ENCODE data around the gene SYNE1. TPM values are rescaled to one million over a fixed set of nuclear protein-coding genes. Genes with fewer than 3 reads are reported as not detected.

Gene SYNE1
- total RNA-seq, 4 donors from 2014 or later: 29.1 to 51.5 (median 45.6) TPM

DNA sequence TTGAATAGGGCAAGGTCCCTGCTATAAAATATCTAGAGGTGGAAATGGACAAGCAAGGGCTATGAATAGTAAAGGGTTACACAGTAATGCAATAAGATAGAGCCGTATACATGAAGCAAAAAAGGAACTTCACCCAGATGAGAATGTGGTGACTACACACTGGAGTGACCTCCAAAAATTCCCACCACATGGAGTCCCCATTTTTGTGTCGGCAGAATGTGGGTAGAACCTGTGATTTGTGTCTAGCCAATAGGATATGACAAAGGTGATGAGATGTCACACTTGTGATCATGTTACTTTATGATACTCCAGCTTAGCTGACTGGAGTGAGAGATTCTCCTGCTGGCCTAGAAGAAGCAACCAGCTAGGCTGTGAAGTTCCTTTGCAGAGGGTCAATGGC lies 96.8 kb downstream of the SYNE1 start:
- Histone ChIP-seq H3K27ac (no peak overlapping the region), H3K9me3 (no peaks in the 10 kb centered on the region), H3K4me1 (no peaks in the 10 kb centered on the region), H3K27me3 (no peaks in the 10 kb centered on the region), H3K36me3 (no peaks in the 10 kb centered on the region), H3K4me3 (no peak overlapping the region)
- intact Hi-C loops (cut with DNase I; ENCODE audit: low total_unique reads): no loop called here
- DNase-seq (no peak), ATAC-seq (no peak)
- TF ChIP-seq, protein P1, sequence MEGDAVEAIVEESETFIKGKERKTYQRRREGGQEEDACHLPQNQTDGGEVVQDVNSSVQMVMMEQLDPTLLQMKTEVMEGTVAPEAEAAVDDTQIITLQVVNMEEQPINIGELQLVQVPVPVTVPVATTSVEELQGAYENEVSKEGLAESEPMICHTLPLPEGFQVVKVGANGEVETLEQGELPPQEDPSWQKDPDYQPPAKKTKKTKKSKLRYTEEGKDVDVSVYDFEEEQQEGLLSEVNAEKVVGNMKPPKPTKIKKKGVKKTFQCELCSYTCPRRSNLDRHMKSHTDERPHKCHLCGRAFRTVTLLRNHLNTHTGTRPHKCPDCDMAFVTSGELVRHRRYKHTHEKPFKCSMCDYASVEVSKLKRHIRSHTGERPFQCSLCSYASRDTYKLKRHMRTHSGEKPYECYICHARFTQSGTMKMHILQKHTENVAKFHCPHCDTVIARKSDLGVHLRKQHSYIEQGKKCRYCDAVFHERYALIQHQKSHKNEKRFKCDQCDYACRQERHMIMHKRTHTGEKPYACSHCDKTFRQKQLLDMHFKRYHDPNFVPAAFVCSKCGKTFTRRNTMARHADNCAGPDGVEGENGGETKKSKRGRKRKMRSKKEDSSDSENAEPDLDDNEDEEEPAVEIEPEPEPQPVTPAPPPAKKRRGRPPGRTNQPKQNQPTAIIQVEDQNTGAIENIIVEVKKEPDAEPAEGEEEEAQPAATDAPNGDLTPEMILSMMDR (IDR thresholded peaks at IDR 0.05 in 4 of 5, conservative IDR thresholded peaks at IDR 0.05 in 1 of 5): no peak
- no peak for TF ChIP-seq POLR2A (IDR thresholded peaks at IDR 0.05)
- in situ Hi-C loops (cut with MboI; ENCODE audit: low sequenced_read_pairs in 4 of 4): no loop called here

- no peaks in the 10 kb centered on the region for H3K4me1 ChIP-seq
- intact Hi-C loops (cut with DNase I; ENCODE audit: low total_unique reads): no loop called here
- H3K4me3 ChIP-seq: no peak overlapping the region
- in situ Hi-C loops (cut with MboI; ENCODE audit: low sequenced_read_pairs in 4 of 4): no loop called here
- no peak for ATAC-seq
- no peak overlapping the region for H3K27ac ChIP-seq
- TF ChIP-seq, protein P1 (IDR thresholded peaks at IDR 0.05 in 4 of 5, conservative IDR thresholded peaks at IDR 0.05 in 1 of 5): no peak
- TF ChIP-seq POLR2A (IDR thresholded peaks at IDR 0.05): no peak
- DNase-seq: no peak
- H3K9me3 ChIP-seq: no peaks in the 10 kb centered on the region
- no peaks in the 10 kb centered on the region for H3K36me3 ChIP-seq
- no peaks in the 10 kb centered on the region for H3K27me3 ChIP-seq
These were observed 102.6 kb downstream of the SYNE1 start for GRCh38 chr6:152534541-152534940.

- no peak for DNase-seq
- Histone ChIP-seq H3K4me1 (no peaks in the 10 kb centered on the region), H3K4me3 (no peak overlapping the region), H3K27ac (no peak overlapping the region), H3K9me3 (no peaks in the 10 kb centered on the region), H3K27me3 (no peaks in the 10 kb centered on the region), H3K36me3 (no peaks in the 10 kb centered on the region)
- ATAC-seq: no peak
- in situ Hi-C loops (cut with MboI; ENCODE audit: low sequenced_read_pairs in 4 of 4): no loop called here
- intact Hi-C loops (cut with DNase I; ENCODE audit: low total_unique reads): no loop called here
- no peak for TF ChIP-seq POLR2A (IDR thresholded peaks at IDR 0.05)
- TF ChIP-seq, protein P1 (IDR thresholded peaks at IDR 0.05 in 4 of 5, conservative IDR thresholded peaks at IDR 0.05 in 1 of 5): no peak
These were observed 104.4 kb downstream of the SYNE1 start for GRCh38 chr6:152532556-152533422.

GRCh38 chr6:152531659-152532058 lies 105.5 kb downstream of the SYNE1 start:
- no peak overlapping the region for H3K27ac ChIP-seq
- H3K4me3 ChIP-seq: no peak overlapping the region
- DNase-seq (no peak), ATAC-seq (no peak)
- no peaks in the 10 kb centered on the region for H3K9me3 ChIP-seq
- H3K36me3 ChIP-seq: no peaks in the 10 kb centered on the region
- in situ Hi-C loops (cut with MboI; ENCODE audit: low sequenced_read_pairs in 4 of 4): no loop called here
- H3K27me3 ChIP-seq: no peaks in the 10 kb centered on the region
- no peak for TF ChIP-seq POLR2A (IDR thresholded peaks at IDR 0.05)
- TF ChIP-seq, protein P1 (IDR thresholded peaks at IDR 0.05 in 4 of 5, conservative IDR thresholded peaks at IDR 0.05 in 1 of 5): no peak
- intact Hi-C loops (cut with DNase I; ENCODE audit: low total_unique reads): no loop called here
- H3K4me1 ChIP-seq: no peaks in the 10 kb centered on the region
